ENCODE measurements around the gene SLC36A1.

DNA sequence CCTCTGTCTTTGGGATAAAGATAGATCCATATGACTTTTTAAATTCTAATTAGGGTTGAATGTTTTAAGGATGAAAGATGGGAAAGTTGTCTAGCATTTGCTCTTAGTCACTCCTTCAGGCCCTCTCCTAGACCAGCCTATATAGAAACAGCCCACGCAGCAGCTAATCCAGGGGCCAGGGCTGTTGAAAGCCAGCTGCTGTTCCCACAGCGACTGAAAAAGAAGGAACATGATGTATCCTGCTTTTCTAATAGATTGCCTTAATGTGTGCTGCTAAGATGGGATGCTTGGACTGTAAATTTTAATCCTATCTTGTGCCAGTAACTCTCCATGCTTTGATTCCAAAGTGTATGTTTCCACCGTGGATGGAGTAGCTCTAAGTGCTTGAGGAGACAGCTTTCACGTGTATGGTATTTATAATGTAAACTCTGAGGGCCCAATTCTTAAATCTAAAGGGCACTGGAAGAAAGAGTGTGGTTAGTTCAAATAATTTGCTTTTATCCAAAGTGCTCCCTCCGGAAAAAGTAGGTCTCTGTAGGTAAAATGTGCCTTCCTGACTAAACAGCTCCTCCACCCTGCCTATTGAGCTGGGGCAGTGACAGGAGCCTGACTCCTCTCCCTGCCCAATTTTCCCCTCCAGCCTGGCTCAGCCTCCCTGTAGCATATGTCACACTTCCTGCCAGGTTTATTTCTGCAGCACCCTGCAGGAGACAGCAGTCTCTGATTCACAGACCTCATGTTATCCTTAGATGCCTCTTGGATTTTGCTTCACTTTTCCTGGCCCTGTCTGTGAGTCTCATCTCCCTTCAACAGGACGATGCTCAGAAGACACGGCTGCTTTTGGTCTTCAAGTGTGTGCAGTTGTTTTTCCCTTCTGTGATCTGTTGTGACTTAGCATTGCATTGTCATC is 33.2 kb downstream of the SLC36A1 start:
- TF ChIP-seq, protein P1, sequence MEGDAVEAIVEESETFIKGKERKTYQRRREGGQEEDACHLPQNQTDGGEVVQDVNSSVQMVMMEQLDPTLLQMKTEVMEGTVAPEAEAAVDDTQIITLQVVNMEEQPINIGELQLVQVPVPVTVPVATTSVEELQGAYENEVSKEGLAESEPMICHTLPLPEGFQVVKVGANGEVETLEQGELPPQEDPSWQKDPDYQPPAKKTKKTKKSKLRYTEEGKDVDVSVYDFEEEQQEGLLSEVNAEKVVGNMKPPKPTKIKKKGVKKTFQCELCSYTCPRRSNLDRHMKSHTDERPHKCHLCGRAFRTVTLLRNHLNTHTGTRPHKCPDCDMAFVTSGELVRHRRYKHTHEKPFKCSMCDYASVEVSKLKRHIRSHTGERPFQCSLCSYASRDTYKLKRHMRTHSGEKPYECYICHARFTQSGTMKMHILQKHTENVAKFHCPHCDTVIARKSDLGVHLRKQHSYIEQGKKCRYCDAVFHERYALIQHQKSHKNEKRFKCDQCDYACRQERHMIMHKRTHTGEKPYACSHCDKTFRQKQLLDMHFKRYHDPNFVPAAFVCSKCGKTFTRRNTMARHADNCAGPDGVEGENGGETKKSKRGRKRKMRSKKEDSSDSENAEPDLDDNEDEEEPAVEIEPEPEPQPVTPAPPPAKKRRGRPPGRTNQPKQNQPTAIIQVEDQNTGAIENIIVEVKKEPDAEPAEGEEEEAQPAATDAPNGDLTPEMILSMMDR (conservative IDR thresholded peaks at IDR 0.05; ENCODE audit: low read length), result no peak
- no peak for TF ChIP-seq EZH2phosphoT487 (IDR thresholded peaks at IDR 0.05; ENCODE audit: borderline replicate concordance, low read depth, low read length)
